ENCODE data around the gene NAA16.

GRCh38 chr13:41273831-41274441 lies 37.1 kb upstream of the NAA16 start:
- no peak for TF ChIP-seq CTCF (conservative IDR thresholded peaks at IDR 0.05; ENCODE audit: low read depth, low read length)
- TF ChIP-seq POLR2A (IDR thresholded peaks at IDR 0.05; ENCODE audit: low read depth, low read length) = no peak
- TF ChIP-seq RFX5 (IDR thresholded peaks at IDR 0.05; ENCODE audit: low read depth, low read length) = no peak
- no peak for TF ChIP-seq USF2 (IDR thresholded peaks at IDR 0.05; ENCODE audit: low read depth, low read length)
- no peak for TF ChIP-seq RAD21 (IDR thresholded peaks at IDR 0.05; ENCODE audit: low read length)
- TF ChIP-seq FOS (IDR thresholded peaks at IDR 0.05; ENCODE audit: low read depth, low read length) = no peak
- no peak for TF ChIP-seq CEBPB (IDR thresholded peaks at IDR 0.05; ENCODE audit: low read depth, low read length)
- no peak for TF ChIP-seq MAZ (IDR thresholded peaks at IDR 0.05; ENCODE audit: borderline replicate concordance, low read depth, low read length)

Data from IMR-90 (cell line).